Liver (tissue), 9 donors: ENCODE data around the gene THAP10. TPM values are rescaled to one million over a fixed set of nuclear protein-coding genes. Genes with fewer than 3 reads are reported as not detected.

Experiments
- DNase-seq: peaks from one replicate; pipeline ENCODE4 v3.0.0-alpha.2; 2017; ENCODE audit warnings: low spot score
- H3K27ac ChIP-seq, 2 donors: one replicate each; pipeline ENCODE4 v1.7.0; 2013; ENCODE audit warnings: inconsistent platforms in 2 of 2, low read length in 2 of 2, control low read depth in 1 of 2, low read depth in 1 of 2, mild to moderate bottlenecking in 1 of 2
- H3K27me3 ChIP-seq, 4 donors: one replicate each; pipeline versions ENCODE4 v1.6.1 to v1.7.0; 2013; ENCODE audit warnings: low read length in 3 of 4, inconsistent platforms in 1 of 4, mild to moderate bottlenecking in 1 of 4, moderate library complexity in 1 of 4; ENCODE audit not compliant: control insufficient read depth in 4 of 4, insufficient read depth in 4 of 4
- H3K36me3 ChIP-seq, 4 donors: one replicate each; pipeline versions ENCODE4 v1.6.1 to v1.7.0; 2013; ENCODE audit warnings: low read length in 3 of 4, mild to moderate bottlenecking in 3 of 4, low read depth in 1 of 4, moderate library complexity in 1 of 4; ENCODE audit not compliant: control insufficient read depth in 4 of 4, insufficient read depth in 3 of 4
- H3K4me1 ChIP-seq, 4 donors: one replicate each; pipeline versions ENCODE4 v1.6.1 to v1.7.0; 2013; ENCODE audit warnings: low read length in 3 of 4, mild to moderate bottlenecking in 3 of 4, moderate library complexity in 1 of 4; ENCODE audit not compliant: control insufficient read depth in 4 of 4, insufficient read depth in 4 of 4
- H3K4me3 ChIP-seq, 3 donors: one replicate each; pipeline versions ENCODE4 v1.6.1 to v1.7.0; 2013; ENCODE audit warnings: low read length in 3 of 3, control low read depth in 1 of 3, low read depth in 1 of 3, mild to moderate bottlenecking in 1 of 3
- H3K9ac ChIP-seq, 2 donors: one replicate each; pipeline ENCODE4 v1.7.0; 2013; ENCODE audit warnings: low read length in 2 of 2, mild to moderate bottlenecking in 2 of 2, moderate library complexity in 2 of 2, control low read depth in 1 of 2, low read depth in 1 of 2
- H3K9me3 ChIP-seq, 4 donors: one replicate each; pipeline versions ENCODE4 v1.6.1 to v1.7.0; 2013; ENCODE audit warnings: low read length in 3 of 4; ENCODE audit not compliant: control insufficient read depth in 4 of 4
- EGR1 ChIP-seq, 2 donors: IDR thresholded peaks; 2 replicates each; pipeline ENCODE4 v1.6.1; 2016 to 2018; ENCODE audit warnings: antibody characterized with exemption in 2 of 2, low read depth in 2 of 2
- FOXA2 ChIP-seq: IDR thresholded peaks from 2 replicates; pipeline ENCODE4 v1.6.1; 2016; ENCODE audit warnings: antibody characterized with exemption
- GABPA ChIP-seq, 2 donors: IDR thresholded peaks in 1 of 2; conservative IDR thresholded peaks in 1 of 2; 2 replicates each; pipeline ENCODE4 v1.6.1; 2016; ENCODE audit warnings: antibody characterized with exemption in 2 of 2, mild to moderate bottlenecking in 1 of 2, moderate library complexity in 1 of 2
- HNF4A ChIP-seq, 2 donors: conservative IDR thresholded peaks; 2 replicates each; pipeline ENCODE4 v1.6.1; 2016; ENCODE audit warnings: antibody characterized with exemption in 2 of 2, mild to moderate bottlenecking in 2 of 2
- MAX ChIP-seq: IDR thresholded peaks from 2 replicates; pipeline ENCODE4 v1.6.1; 2016; ENCODE audit warnings: antibody characterized with exemption
- NR2F2 ChIP-seq: IDR thresholded peaks from 2 replicates; pipeline ENCODE4 v1.6.1; 2016; ENCODE audit warnings: antibody characterized with exemption
- SP1 ChIP-seq: IDR thresholded peaks from 2 replicates; pipeline ENCODE4 v1.6.1; 2018; ENCODE audit warnings: antibody characterized with exemption, mild to moderate bottlenecking
- YY1 ChIP-seq: IDR thresholded peaks from 2 replicates; pipeline ENCODE4 v1.6.1; 2016; ENCODE audit warnings: antibody characterized with exemption, mild to moderate bottlenecking
- WGBS: extraction: QIAGEN DNeasy Blood & Tissue Kit; methylation state at CpG from one replicate; pipeline ENCODE4 v1.1.7; 2013; 5-methylcytosine and 5-hydroxymethylcytosine counted together
- polyA plus RNA-seq, 2 donors: library from polyadenylated mRNA; stranded (reverse) in 1 of 2; unstranded in 1 of 2; fragments of 200-250 nt in 1 of 2; fragments of >200 nt in 1 of 2; fragmentation: Nextera tagmentation in 1 of 2; extraction: Ambion mirVana in 1 of 2; gene quantifications; one replicate each; pipeline versions ENCODE4 v1.2.1 to v1.2.3, GENCODE V29; 2013 to 2015
- total RNA-seq, 2 donors: library from RNA; depleted of rRNA; stranded (reverse); fragments of >200 nt; gene quantifications; one replicate each; pipeline ENCODE4 v1.2.3, GENCODE V29; 2014
- TF ChIP-seq, protein P1 (sequence below): IDR thresholded peaks from 2 replicates; pipeline ENCODE4 v1.6.1; 2016; ENCODE audit warnings: antibody characterized with exemption
- TF ChIP-seq, protein P2 (sequence below): IDR thresholded peaks from 2 replicates; pipeline ENCODE4 v1.6.1; 2016; ENCODE audit warnings: antibody characterized with exemption
- TF ChIP-seq, protein P3 (sequence below): fragments of 150-350 bp; IDR thresholded peaks from 2 replicates; pipeline ENCODE4 v1.5.1; 2017; ENCODE audit warnings: improper control_type of control experiment, low read depth, low read length; ENCODE audit not compliant: missing input control
- donor health status: healthy.
- donor health status: healthy.
- donor health status: healthy.
- donor health status: healthy.
- donor health status: healthy.

The THAP10 gene
- total and polyA plus RNA-seq, 4 donors: 0.42 to 0.87 (median 0.73) TPM

GRCh38 chr15:70912187-70912586 lies 20.0 kb upstream of the THAP10 start:
- no peak overlapping the region for H3K9ac ChIP-seq
- H3K27ac ChIP-seq: no peak overlapping the region
- H3K9me3 ChIP-seq: peaks cover 2 to 19% (median 11%) of the 10 kb centered on the region in 4 donors
- H3K27me3 ChIP-seq: no peaks in the 10 kb centered on the region
- H3K4me3 ChIP-seq: no peak overlapping the region
- 78% methylated on average over 1 of the region's 1 CpG for WGBS
- TF ChIP-seq, protein P1, sequence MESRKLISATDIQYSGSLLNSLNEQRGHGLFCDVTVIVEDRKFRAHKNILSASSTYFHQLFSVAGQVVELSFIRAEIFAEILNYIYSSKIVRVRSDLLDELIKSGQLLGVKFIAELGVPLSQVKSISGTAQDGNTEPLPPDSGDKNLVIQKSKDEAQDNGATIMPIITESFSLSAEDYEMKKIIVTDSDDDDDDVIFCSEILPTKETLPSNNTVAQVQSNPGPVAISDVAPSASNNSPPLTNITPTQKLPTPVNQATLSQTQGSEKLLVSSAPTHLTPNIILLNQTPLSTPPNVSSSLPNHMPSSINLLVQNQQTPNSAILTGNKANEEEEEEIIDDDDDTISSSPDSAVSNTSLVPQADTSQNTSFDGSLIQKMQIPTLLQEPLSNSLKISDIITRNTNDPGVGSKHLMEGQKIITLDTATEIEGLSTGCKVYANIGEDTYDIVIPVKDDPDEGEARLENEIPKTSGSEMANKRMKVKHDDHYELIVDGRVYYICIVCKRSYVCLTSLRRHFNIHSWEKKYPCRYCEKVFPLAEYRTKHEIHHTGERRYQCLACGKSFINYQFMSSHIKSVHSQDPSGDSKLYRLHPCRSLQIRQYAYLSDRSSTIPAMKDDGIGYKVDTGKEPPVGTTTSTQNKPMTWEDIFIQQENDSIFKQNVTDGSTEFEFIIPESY: no peak
- TF ChIP-seq HNF4A (conservative IDR thresholded peaks at IDR 0.05) (no peak), FOXA2 (no peak), YY1 (no peak), NR2F2 (no peak)
- H3K36me3 ChIP-seq: no peaks in the 10 kb centered on the region
- no peak for DNase-seq
- H3K4me1 ChIP-seq: no peaks in the 10 kb centered on the region

DNA sequence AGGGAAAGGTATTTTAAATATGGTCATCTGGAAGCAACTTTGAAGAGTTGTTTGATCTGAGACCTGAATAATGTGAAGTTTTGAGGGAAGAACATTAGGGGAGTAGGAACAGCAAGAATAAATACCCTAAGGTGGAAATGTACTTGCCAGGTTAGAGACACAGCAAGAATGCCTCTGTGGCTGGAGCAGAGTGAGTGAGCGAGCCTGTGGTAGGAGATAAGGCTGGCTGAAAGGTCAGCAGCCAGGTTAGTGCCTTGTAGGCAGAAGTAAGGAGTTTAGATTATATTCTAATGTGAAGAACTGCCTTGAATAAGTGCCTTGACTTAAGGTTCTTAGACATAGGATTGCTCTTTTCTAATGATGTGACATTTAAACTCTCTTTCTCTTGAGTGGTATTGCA lies 18.7 kb upstream of the THAP10 start:
- Histone ChIP-seq H3K9ac (no peak overlapping the region), H3K27me3 (no peaks in the 10 kb centered on the region), H3K9me3 (peaks cover 2 to 22% (median 13%) of the 10 kb centered on the region in 4 donors), H3K4me3 (no peak overlapping the region), H3K27ac (no peak overlapping the region), H3K4me1 (no peaks in the 10 kb centered on the region), H3K36me3 (no peaks in the 10 kb centered on the region)
- no peak for DNase-seq
- TF ChIP-seq MAX (no peak), EGR1 (IDR thresholded peaks at IDR 0.05; ENCODE audit: low read depth in 2 of 2) (no peak), SP1 (no peak), GABPA (IDR thresholded peaks at IDR 0.05 in 1 of 2, conservative IDR thresholded peaks at IDR 0.05 in 1 of 2) (no peak)
- TF ChIP-seq, protein P1: no peak
- TF ChIP-seq, protein P2, sequence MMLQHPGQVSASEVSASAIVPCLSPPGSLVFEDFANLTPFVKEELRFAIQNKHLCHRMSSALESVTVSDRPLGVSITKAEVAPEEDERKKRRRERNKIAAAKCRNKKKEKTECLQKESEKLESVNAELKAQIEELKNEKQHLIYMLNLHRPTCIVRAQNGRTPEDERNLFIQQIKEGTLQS: no peak
- TF ChIP-seq, protein P3, sequence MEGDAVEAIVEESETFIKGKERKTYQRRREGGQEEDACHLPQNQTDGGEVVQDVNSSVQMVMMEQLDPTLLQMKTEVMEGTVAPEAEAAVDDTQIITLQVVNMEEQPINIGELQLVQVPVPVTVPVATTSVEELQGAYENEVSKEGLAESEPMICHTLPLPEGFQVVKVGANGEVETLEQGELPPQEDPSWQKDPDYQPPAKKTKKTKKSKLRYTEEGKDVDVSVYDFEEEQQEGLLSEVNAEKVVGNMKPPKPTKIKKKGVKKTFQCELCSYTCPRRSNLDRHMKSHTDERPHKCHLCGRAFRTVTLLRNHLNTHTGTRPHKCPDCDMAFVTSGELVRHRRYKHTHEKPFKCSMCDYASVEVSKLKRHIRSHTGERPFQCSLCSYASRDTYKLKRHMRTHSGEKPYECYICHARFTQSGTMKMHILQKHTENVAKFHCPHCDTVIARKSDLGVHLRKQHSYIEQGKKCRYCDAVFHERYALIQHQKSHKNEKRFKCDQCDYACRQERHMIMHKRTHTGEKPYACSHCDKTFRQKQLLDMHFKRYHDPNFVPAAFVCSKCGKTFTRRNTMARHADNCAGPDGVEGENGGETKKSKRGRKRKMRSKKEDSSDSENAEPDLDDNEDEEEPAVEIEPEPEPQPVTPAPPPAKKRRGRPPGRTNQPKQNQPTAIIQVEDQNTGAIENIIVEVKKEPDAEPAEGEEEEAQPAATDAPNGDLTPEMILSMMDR: no peak
- 87% methylated on average over 1 of the region's 1 CpG for WGBS
